GM13977 (cell line): Measurements from ENCODE around the gene SOWAHB.

Source experiments
- DNase-seq: peaks from one replicate; pipeline ENCODE4 v3.0.0; 2012; ENCODE audit warnings: low spot score
- CTCF ChIP-seq: IDR thresholded peaks from 2 replicates; pipeline ENCODE4 v1.5.1; 2012; ENCODE audit warnings: mild to moderate bottlenecking, control low read depth; ENCODE audit not compliant: insufficient read depth; ENCODE audit errors: extremely low read depth, missing control alignments
- in situ Hi-C: fragments of 300-500 bp; cut with MboI; formaldehyde crosslinking; loops from one replicate; pipeline ENCODE4 v1.12.0; 2022; ENCODE audit warnings: low sequenced_read_pairs, low pct_unique_long_range_greater_than_20kb, mixed read lengths, inconsistent platforms; ENCODE audit not compliant: unreplicated experiment

SOWAHB gene

GRCh38 chr4:76897536-76898384 is at the start of gene SOWAHB:
SOWAHB (minus strand) TSS chr4:76898144; CDS start chr4:76897849, 295 bp downstream.
- TF ChIP-seq CTCF, result no peak
- in situ Hi-C loops, result no loop called here
- DNase-seq, result peak; percentile 66

GRCh38 chr4:76947369-76947768 is 49.4 kb upstream of the SOWAHB start:
- in situ Hi-C loops, result no loop called here
- TF ChIP-seq CTCF, result no peak
- DNase-seq, result no peak

- no peak for DNase-seq
- in situ Hi-C loops, result no loop called here
- TF ChIP-seq CTCF, result no peak
Measured at GRCh38 chr4:76943790-76944189, 45.8 kb upstream of the SOWAHB start.

GRCh38 chr4:76943129-76943620 is 45.2 kb upstream of the SOWAHB start:
- no peak for TF ChIP-seq CTCF
- in situ Hi-C loops, result no loop called here
- no peak for DNase-seq

GRCh38 chr4:76939184-76939583 is 41.2 kb upstream of the SOWAHB start:
- in situ Hi-C loops, result no loop called here
- no peak for TF ChIP-seq CTCF
- no peak for DNase-seq

GRCh38 chr4:76931576-76932276 is 33.8 kb upstream of the SOWAHB start:
- in situ Hi-C loops, result no loop called here
- no peak for DNase-seq
- TF ChIP-seq CTCF, result no peak
